CD4-positive, CD25-positive, alpha-beta regulatory T cell (primary cell): ENCODE results near the gene KEAP1. TPM values are rescaled to one million over a fixed set of nuclear protein-coding genes. Genes with fewer than 3 reads are reported as not detected.

Experiments used
- ATAC-seq, 2 donors: fragments of 150-1000 bp; cut with Tn5 transposase; one replicate each; pipeline ENCODE4 v1.10.0; 2021; ENCODE audit warnings: low read depth in 2 of 2, moderate number of reproducible peaks in 2 of 2, moderate library complexity in 1 of 2
- DNase-seq, 3 donors: peaks; one replicate each; pipeline versions ENCODE4 v3.0.0 to v3.0.0-alpha.2; 2012 to 2022; ENCODE audit warnings: mixed read lengths in 1 of 3
- H3K27ac ChIP-seq: one replicate; pipeline ENCODE4 v1.7.0; 2013; ENCODE audit warnings: mild to moderate bottlenecking, low read length; ENCODE audit not compliant: insufficient read depth, poor library complexity, severe bottlenecking
- H3K27me3 ChIP-seq: one replicate; pipeline ENCODE4 v1.7.0; 2013; ENCODE audit warnings: low read length; ENCODE audit not compliant: control insufficient read depth, insufficient read depth
- H3K36me3 ChIP-seq: one replicate; pipeline ENCODE4 v1.7.0; 2013; ENCODE audit warnings: mild to moderate bottlenecking, low read length, moderate library complexity; ENCODE audit not compliant: control insufficient read depth, insufficient read depth
- H3K4me1 ChIP-seq: 2 replicates; pipeline ENCODE4 v1.7.0; 2013; ENCODE audit warnings: mild to moderate bottlenecking, low read length; ENCODE audit not compliant: insufficient read depth, control insufficient read depth, poor library complexity, severe bottlenecking
- H3K4me3 ChIP-seq: one replicate; pipeline ENCODE4 v1.7.0; 2013; ENCODE audit warnings: low read depth, mild to moderate bottlenecking, low read length, moderate library complexity
- H3K9me3 ChIP-seq, 2 experiments: 1 replicate in 1 of 2; 2 replicates in 1 of 2; pipeline ENCODE4 v1.7.0; 2013; ENCODE audit warnings: low read length in 2 of 2, mild to moderate bottlenecking in 1 of 2, moderate library complexity in 1 of 2; ENCODE audit not compliant: control insufficient read depth in 2 of 2
- H3K27ac Mint-ChIP-seq, 3 donors: one replicate each; pipeline ENCODE4 v1.8.0; 2020 to 2022; ENCODE audit warnings: mild to moderate bottlenecking in 3 of 3, mixed read lengths in 3 of 3, moderate library complexity in 2 of 3
- H3K27me3 Mint-ChIP-seq: one replicate; pipeline ENCODE4 v1.8.0; 2022; ENCODE audit warnings: mild to moderate bottlenecking, mixed read lengths
- H3K36me3 Mint-ChIP-seq: one replicate; pipeline ENCODE4 v1.8.0; 2020; ENCODE audit warnings: mixed read lengths
- H3K4me1 Mint-ChIP-seq, 4 donors: one replicate each; pipeline ENCODE4 v1.8.0; 2020 to 2022; ENCODE audit warnings: mixed read lengths in 4 of 4, mild to moderate bottlenecking in 1 of 4
- H3K4me3 Mint-ChIP-seq, 4 donors: one replicate each; pipeline ENCODE4 v1.8.0; 2020 to 2022; ENCODE audit warnings: mild to moderate bottlenecking in 4 of 4, mixed read lengths in 4 of 4, moderate library complexity in 3 of 4
- H3K9me3 Mint-ChIP-seq, 7 donors: one replicate each; pipeline ENCODE4 v1.8.0; 2020 to 2022; ENCODE audit warnings: mixed read lengths in 7 of 7, mild to moderate bottlenecking in 3 of 7, moderate library complexity in 2 of 7
- polyA plus RNA-seq, 4 donors: library from polyadenylated mRNA; unstranded; fragments of 300-500 nt; fragmentation: Illumina TruSeq; gene quantifications; one replicate each; pipeline ENCODE4 v1.2.3, GENCODE V29; 2021
- total RNA-seq: library from RNA; stranded (reverse); gene quantifications from one replicate; pipeline ENCODE4 v1.2.3, GENCODE V29; 2022

KEAP1 gene
- total and polyA plus RNA-seq, 5 donors from 2014 or later: 26.2 to 75.1 (median 53.7) TPM

- peak overlapping the region; percentile 74 to 87 (median 80) for H3K4me3 Mint-ChIP-seq
- Histone ChIP-seq H3K27ac (no peak overlapping the region), H3K9me3 (no peaks in the 10 kb centered on the region), H3K27me3 (no peaks in the 10 kb centered on the region), H3K4me1 (peaks cover 28% of the 10 kb centered on the region), H3K4me3 (no peak overlapping the region), H3K36me3 (no peaks in the 10 kb centered on the region)
- peak; percentile 37 to 44 for ATAC-seq
- H3K36me3 Mint-ChIP-seq: no peaks in the 10 kb centered on the region
- H3K27me3 Mint-ChIP-seq: no peaks in the 10 kb centered on the region
- peak; percentile 58 to 88 (median 77) for DNase-seq
- H3K4me1 Mint-ChIP-seq: peaks cover 5 to 30% (median 8%) of the 10 kb centered on the region in 4 donors
- H3K27ac Mint-ChIP-seq: peak overlapping the region in 2 of 3 donors; percentile 28 to 77
- H3K9me3 Mint-ChIP-seq: peaks cover 0 to 2% (median 0%) of the 10 kb centered on the region in 7 donors
Observed at GRCh38 chr19:10505583-10506229, 2.5 kb upstream of the KEAP1 start.

- H3K27me3 ChIP-seq: no peaks in the 10 kb centered on the region
- H3K27ac ChIP-seq: peak overlapping the region; percentile 79
- H3K4me1 Mint-ChIP-seq: peaks cover 5 to 43% (median 23%) of the 10 kb centered on the region in 4 donors
- H3K36me3 ChIP-seq: peaks cover 8% of the 10 kb centered on the region
- H3K9me3 Mint-ChIP-seq: peaks cover 0 to 2% (median 0%) of the 10 kb centered on the region in 7 donors
- H3K27ac Mint-ChIP-seq: peak overlapping the region in 2 of 3 donors; percentile 52 to 65
- DNase-seq: peak; percentile 75 to 92 (median 86)
- peaks cover 42% of the 10 kb centered on the region for H3K4me1 ChIP-seq
- H3K27me3 Mint-ChIP-seq: no peaks in the 10 kb centered on the region
- H3K4me3 ChIP-seq: peak overlapping the region; percentile 81
- peaks cover 10% of the 10 kb centered on the region for H3K36me3 Mint-ChIP-seq
- peak overlapping the region; percentile 86 to 95 (median 88) for H3K4me3 Mint-ChIP-seq
- ATAC-seq: peak; percentile 93 to 94
- H3K9me3 ChIP-seq: no peaks in the 10 kb centered on the region
Observed at GRCh38 chr19:10502524-10503001, 593 bp downstream of the KEAP1 start.

GRCh38 chr19:10501971-10502523, 1.1 kb downstream of the KEAP1 start:
- no peaks in the 10 kb centered on the region for H3K9me3 ChIP-seq
- DNase-seq: peak in 1 of 3 donors; percentile 47

GRCh38 chr19:10500247-10500592, 2.9 kb downstream of the KEAP1 start:
- ATAC-seq (no peak), DNase-seq (no peak)
- Mint-ChIP-seq H3K36me3 (peaks cover 15% of the 10 kb centered on the region), H3K4me3 (peak overlapping the region; percentile 67 to 91 (median 85)), H3K27me3 (no peaks in the 10 kb centered on the region), H3K27ac (peak overlapping the region; percentile 14 to 81 (median 65)), H3K4me1 (peaks cover 0 to 41% (median 20%) of the 10 kb centered on the region in 4 donors), H3K9me3 (peaks cover 0 to 2% (median 0%) of the 10 kb centered on the region in 7 donors)
- Histone ChIP-seq H3K9me3 (no peaks in the 10 kb centered on the region), H3K4me3 (peak overlapping the region; percentile 19), H3K27me3 (no peaks in the 10 kb centered on the region), H3K4me1 (peaks cover 42% of the 10 kb centered on the region), H3K27ac (no peak overlapping the region), H3K36me3 (peaks cover 13% of the 10 kb centered on the region)

More at GRCh38 chr19:10501971-10502523, 1.1 kb downstream of the KEAP1 start:
- Mint-ChIP-seq H3K9me3 (peaks cover 0 to 2% (median 0%) of the 10 kb centered on the region in 7 donors), H3K27me3 (no peaks in the 10 kb centered on the region), H3K4me1 (peaks cover 5 to 47% (median 25%) of the 10 kb centered on the region in 4 donors), H3K4me3 (peak overlapping the region; percentile 86 to 95 (median 88)), H3K27ac (peak overlapping the region in 2 of 3 donors; percentile 52 to 65), H3K36me3 (peaks cover 15% of the 10 kb centered on the region)
- H3K36me3 ChIP-seq: peaks cover 8% of the 10 kb centered on the region
- ATAC-seq: peak; percentile 3 to 6
- peak overlapping the region; percentile 79 for H3K27ac ChIP-seq
- peak overlapping the region; percentile 81 for H3K4me3 ChIP-seq
- H3K27me3 ChIP-seq: no peaks in the 10 kb centered on the region
- H3K4me1 ChIP-seq: peaks cover 42% of the 10 kb centered on the region

GRCh38 chr19:10499550-10500246, 3.5 kb downstream of the KEAP1 start:
- peak overlapping the region; percentile 14 to 65 (median 55) for H3K27ac Mint-ChIP-seq

GRCh38 chr19:10497371-10497770, 5.8 kb downstream of the KEAP1 start:
- ATAC-seq: no peak
- H3K27me3 Mint-ChIP-seq: no peaks in the 10 kb centered on the region
- H3K27ac Mint-ChIP-seq: peak overlapping the region in 1 of 3 donors; percentile 62

More at GRCh38 chr19:10499550-10500246, 3.5 kb downstream of the KEAP1 start:
- peaks cover 42% of the 10 kb centered on the region for H3K4me1 ChIP-seq
- H3K9me3 ChIP-seq: no peaks in the 10 kb centered on the region
- H3K4me3 Mint-ChIP-seq: peak overlapping the region in 3 of 4 donors; percentile 67 to 87 (median 83)
- H3K27me3 Mint-ChIP-seq: no peaks in the 10 kb centered on the region
- no peak for DNase-seq
- H3K4me1 Mint-ChIP-seq: peaks cover 0 to 41% (median 20%) of the 10 kb centered on the region in 4 donors
- H3K36me3 ChIP-seq: peaks cover 18% of the 10 kb centered on the region
- H3K9me3 Mint-ChIP-seq: peaks cover 0 to 2% (median 0%) of the 10 kb centered on the region in 7 donors
- no peak overlapping the region for H3K27ac ChIP-seq
- H3K4me3 ChIP-seq: no peak overlapping the region
- no peaks in the 10 kb centered on the region for H3K27me3 ChIP-seq
- H3K36me3 Mint-ChIP-seq: peaks cover 15% of the 10 kb centered on the region
- ATAC-seq: no peak

GRCh38 chr19:10491472-10492047, 11.6 kb downstream of the KEAP1 start:
- H3K27me3 ChIP-seq: no peaks in the 10 kb centered on the region
- ATAC-seq (no peak), DNase-seq (no peak)
- peaks cover 0 to 11% (median 2%) of the 10 kb centered on the region in 4 donors for H3K4me1 Mint-ChIP-seq
- no peaks in the 10 kb centered on the region for H3K9me3 Mint-ChIP-seq
- H3K4me1 ChIP-seq: no peaks in the 10 kb centered on the region
- H3K36me3 ChIP-seq: peaks cover 41% of the 10 kb centered on the region
- H3K4me3 ChIP-seq: no peak overlapping the region
- peak overlapping the region in 1 of 3 donors; percentile 65 for H3K27ac Mint-ChIP-seq
- H3K27ac ChIP-seq: no peak overlapping the region
- no peaks in the 10 kb centered on the region for H3K9me3 ChIP-seq
- peaks cover 10% of the 10 kb centered on the region for H3K36me3 Mint-ChIP-seq
- H3K4me3 Mint-ChIP-seq: no peak overlapping the region
- H3K27me3 Mint-ChIP-seq: no peaks in the 10 kb centered on the region

More at GRCh38 chr19:10497371-10497770, 5.8 kb downstream of the KEAP1 start:
- Histone ChIP-seq H3K4me3 (no peak overlapping the region), H3K4me1 (peaks cover 34% of the 10 kb centered on the region), H3K27ac (no peak overlapping the region), H3K9me3 (no peaks in the 10 kb centered on the region), H3K36me3 (peaks cover 18% of the 10 kb centered on the region), H3K27me3 (no peaks in the 10 kb centered on the region)
- H3K4me1 Mint-ChIP-seq: peaks cover 0 to 36% (median 20%) of the 10 kb centered on the region in 4 donors
- H3K4me3 Mint-ChIP-seq: peak overlapping the region in 2 of 4 donors; percentile 33 to 83
- H3K9me3 Mint-ChIP-seq: no peaks in the 10 kb centered on the region
- no peak for DNase-seq
- peaks cover 15% of the 10 kb centered on the region for H3K36me3 Mint-ChIP-seq
